Stomach (tissue), 9 donors: ENCODE measurements around the gene AFDN. TPM values are rescaled to one million over a fixed set of nuclear protein-coding genes. Genes with fewer than 3 reads are reported as not detected.

ENCODE experiments used
- DNase-seq, 2 donors: peaks; one replicate each; pipeline versions ENCODE4 v3.0.0 to v3.0.0-alpha.2; 2013 to 2019
- H3K27ac ChIP-seq, 5 donors: fragments of 200-600 bp in 4 of 5; sonication (generic) in 4 of 5; one replicate each; pipeline ENCODE4 v1.5.1; 2013 to 2019; ENCODE audit warnings: mild to moderate bottlenecking in 1 of 5, moderate library complexity in 1 of 5
- H3K27me3 ChIP-seq, 3 donors: fragments of 200-600 bp; sonication (generic); one replicate each; pipeline ENCODE4 v1.5.1; 2017 to 2019; ENCODE audit warnings: mixed run types in 1 of 3
- H3K36me3 ChIP-seq, 4 donors: fragments of 200-600 bp; sonication (generic); 1 replicate in 3 of 4; 2 replicates in 1 of 4; pipeline ENCODE4 v1.5.1; 2016 to 2019
- H3K4me1 ChIP-seq, 4 donors: fragments of 200-600 bp; sonication (generic); one replicate each; pipeline ENCODE4 v1.5.1; 2016 to 2019
- H3K4me3 ChIP-seq, 4 donors: fragments of 200-600 bp; sonication (generic) in 3 of 4; one replicate each; pipeline ENCODE4 v1.5.1; 2016 to 2019; ENCODE audit warnings: mild to moderate bottlenecking in 1 of 4
- H3K9me3 ChIP-seq, 4 donors: fragments of 200-600 bp; sonication (generic); one replicate each; pipeline ENCODE4 v1.5.1; 2016 to 2019
- CTCF ChIP-seq, 7 experiments: fragments of 450-650 bp in 4 of 7; fragments of 200-600 bp in 3 of 7; sonication (generic) in 3 of 7; IDR thresholded peaks; one replicate each; pipeline ENCODE4 v1.5.1; 2016 to 2019; ENCODE audit warnings: antibody characterized with exemption in 7 of 7, control low read depth in 2 of 7, mild to moderate bottlenecking in 1 of 7
- EP300 ChIP-seq: sonication (generic); formaldehyde crosslinking; IDR thresholded peaks from one replicate; pipeline ENCODE4 v1.6.1; 2017; ENCODE audit warnings: antibody characterized with exemption
- POLR2A ChIP-seq, 4 donors: fragments of 450-650 bp; IDR thresholded peaks; one replicate each; pipeline ENCODE4 v1.6.1; 2016; ENCODE audit warnings: antibody characterized with exemption in 4 of 4, control low read depth in 2 of 4, mild to moderate bottlenecking in 1 of 4, moderate library complexity in 1 of 4
- POLR2AphosphoS5 ChIP-seq, 3 donors: sonication (generic); formaldehyde crosslinking; IDR thresholded peaks; one replicate each; pipeline ENCODE4 v1.6.1; 2016; ENCODE audit warnings: antibody characterized with exemption in 3 of 3
- WGBS, 5 donors: extraction: QIAGEN DNeasy Blood & Tissue Kit in 3 of 5; methylation state at CpG; one replicate each; pipeline versions ENCODE4 v1.1.5 to v1.1.7; 2013 to 2018; 5-methylcytosine and 5-hydroxymethylcytosine counted together
- intact Hi-C: fragments of 100-400 bp; cut with DNase I; formaldehyde crosslinking; loops from one replicate; pipeline ENCODE4 v1.15.1; 2023; ENCODE audit warnings: low total_unique reads
- polyA plus RNA-seq, 3 donors: library from polyadenylated mRNA; stranded (reverse); fragments of 200-250 nt; gene quantifications; one replicate each; pipeline ENCODE4 v1.2.3, GENCODE V29; 2013
- total RNA-seq, 5 donors: library from RNA; depleted of rRNA; stranded (reverse); fragments of >200 nt; gene quantifications; one replicate each; pipeline versions ENCODE4 v1.1.0 to v1.2.3, GENCODE V29; 2014 to 2016
- donor health status: healthy with polysubstance abuse.
- donor health status: Bipolar disorder and iron deficiency.
- donor health status: healthy.

Gene AFDN
- total and polyA plus RNA-seq, 8 donors = 24.8 to 521 (median 114) TPM

GRCh38 chr6:167858842-167859664 is 32.3 kb downstream of the AFDN start:
- TF ChIP-seq POLR2A (IDR thresholded peaks at IDR 0.05) (no peak), CTCF (IDR thresholded peaks at IDR 0.05) (no peak), EP300 (no peak), POLR2AphosphoS5 (IDR thresholded peaks at IDR 0.05) (no peak)
- no peaks in the 10 kb centered on the region for H3K27me3 ChIP-seq
- peak overlapping the region in 3 of 5 donors; percentile 28 to 56 (median 43) for H3K27ac ChIP-seq
- no peaks in the 10 kb centered on the region for H3K36me3 ChIP-seq
- no peaks in the 10 kb centered on the region for H3K9me3 ChIP-seq
- no peak for DNase-seq
- intact Hi-C loops = no loop called here
- 42 to 58% (median 51%) methylated on average over 7 of the region's 7 CpGs for WGBS, 5 donors
- peaks cover 17 to 66% (median 45%) of the 10 kb centered on the region in 4 donors for H3K4me1 ChIP-seq
- H3K4me3 ChIP-seq = no peak overlapping the region

GRCh38 chr6:167860550-167861226 is 34.0 kb downstream of the AFDN start:
- Histone ChIP-seq H3K36me3 (no peaks in the 10 kb centered on the region), H3K27ac (no peak overlapping the region), H3K9me3 (no peaks in the 10 kb centered on the region), H3K4me1 (peaks cover 17 to 58% (median 37%) of the 10 kb centered on the region in 4 donors), H3K27me3 (no peaks in the 10 kb centered on the region), H3K4me3 (no peak overlapping the region)
- intact Hi-C loops = no loop called here
- 39 to 75% (median 47%) methylated on average over 4 of the region's 4 CpGs for WGBS, 5 donors
- no peak for DNase-seq
- TF ChIP-seq POLR2A (IDR thresholded peaks at IDR 0.05) = no peak
- no peak for TF ChIP-seq EP300
- no peak for TF ChIP-seq CTCF (IDR thresholded peaks at IDR 0.05)
- TF ChIP-seq POLR2AphosphoS5 (IDR thresholded peaks at IDR 0.05) = no peak

GRCh38 chr6:167861424-167861823 is 34.7 kb downstream of the AFDN start:
- H3K9me3 ChIP-seq = no peaks in the 10 kb centered on the region
- intact Hi-C loops = no loop called here
- H3K4me3 ChIP-seq = no peak overlapping the region
- H3K27ac ChIP-seq = no peak overlapping the region
- DNase-seq = no peak
- H3K36me3 ChIP-seq = peaks cover 0 to 3% (median under 1%) of the 10 kb centered on the region in 4 donors
- H3K4me1 ChIP-seq = peaks cover 15 to 51% (median 32%) of the 10 kb centered on the region in 4 donors
- no peak for TF ChIP-seq POLR2A (IDR thresholded peaks at IDR 0.05)
- no peaks in the 10 kb centered on the region for H3K27me3 ChIP-seq

- intact Hi-C loops = no loop called here
- WGBS, 5 donors = 84 to 93% (median 85%) methylated on average over 4 of the region's 4 CpGs
Observed at GRCh38 chr6:167863897-167864296, 37.2 kb downstream of the AFDN start.

More at GRCh38 chr6:167863897-167864296, 37.2 kb downstream of the AFDN start:
- no peak for TF ChIP-seq POLR2AphosphoS5 (IDR thresholded peaks at IDR 0.05)
- TF ChIP-seq EP300 = no peak
- no peak for TF ChIP-seq CTCF (IDR thresholded peaks at IDR 0.05)
- TF ChIP-seq POLR2A (IDR thresholded peaks at IDR 0.05) = no peak
- H3K36me3 ChIP-seq = peaks cover 5 to 25% (median 20%) of the 10 kb centered on the region in 4 donors
- no peaks in the 10 kb centered on the region for H3K27me3 ChIP-seq
- H3K4me1 ChIP-seq = peaks cover 0 to 26% (median 17%) of the 10 kb centered on the region in 4 donors
- no peak overlapping the region for H3K4me3 ChIP-seq
- no peak for DNase-seq
- H3K27ac ChIP-seq = no peak overlapping the region
- no peaks in the 10 kb centered on the region for H3K9me3 ChIP-seq
